NCI-H187 (cell line): ENCODE measurements around the gene PSAP.

Experiments used
- DNase-seq, 2 experiments: peaks; one replicate each; lab custom pipeline; 2025; lab: John Stamatoyannopoulos, UW

The PSAP gene

DNA sequence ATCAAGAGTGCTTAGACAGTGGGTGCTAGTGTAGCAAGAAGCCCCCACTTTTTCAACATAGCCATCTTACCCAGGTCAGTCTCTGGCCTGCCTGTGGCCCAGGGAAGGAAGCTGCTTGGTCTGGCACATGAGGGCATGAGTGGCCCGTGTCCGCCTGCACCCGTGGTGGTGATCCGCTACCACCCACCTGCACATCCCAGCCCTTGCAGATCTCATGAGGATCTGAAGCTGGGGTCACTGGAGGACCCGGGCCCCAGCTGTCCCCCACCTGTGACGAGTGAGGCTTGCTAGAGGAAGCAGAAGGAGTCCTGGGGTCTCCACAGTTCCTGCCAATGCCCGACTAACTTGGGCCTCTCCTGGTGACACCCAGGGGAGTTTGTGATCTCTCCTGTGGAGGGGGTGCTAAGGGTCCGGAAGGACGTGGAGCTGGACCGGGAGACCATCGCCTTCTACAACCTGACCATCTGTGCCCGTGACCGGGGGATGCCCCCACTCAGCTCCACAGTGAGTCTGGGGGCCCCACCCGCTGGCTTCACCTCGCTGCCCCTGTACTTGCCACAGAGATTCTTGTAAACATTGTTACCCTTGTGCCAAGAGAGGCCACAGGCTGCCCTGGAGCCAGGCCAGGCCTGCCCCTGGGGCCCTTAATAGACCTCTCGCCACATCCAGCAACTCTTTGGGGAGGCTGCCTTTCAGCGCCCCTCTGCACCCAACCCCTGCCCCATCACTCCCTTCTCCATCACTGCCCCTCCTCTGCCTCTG is 67.0 kb downstream of the PSAP start:
- no peak for DNase-seq

DNA sequence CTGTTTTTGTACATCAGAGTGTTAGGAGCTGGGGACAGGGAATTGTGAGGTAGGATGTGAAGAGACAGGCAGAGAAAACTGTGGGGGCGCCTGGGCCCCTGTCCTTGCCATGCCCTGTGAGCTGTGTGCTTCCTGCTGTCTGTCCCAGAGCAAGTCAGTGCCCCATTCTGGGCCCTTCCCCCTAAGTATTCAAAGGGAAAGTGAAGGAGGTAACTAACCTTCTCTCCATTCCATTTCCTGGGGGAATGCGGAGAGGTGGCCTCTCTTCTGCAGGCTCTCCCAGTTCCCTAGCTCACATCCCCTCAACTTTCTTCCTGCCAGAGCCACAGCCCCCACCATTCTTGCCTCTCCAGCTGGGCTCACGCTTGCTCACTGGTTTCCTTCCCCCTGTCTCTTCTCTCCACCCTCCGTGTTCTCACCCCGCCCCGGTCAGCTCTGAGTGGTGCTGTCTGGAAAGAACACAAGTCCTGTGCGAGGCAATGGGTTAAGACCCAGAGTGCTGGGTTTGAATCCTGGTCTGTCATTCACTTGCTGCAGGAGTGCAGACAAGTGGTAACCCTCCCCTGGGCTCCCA is 68.0 kb downstream of the PSAP start:
- DNase-seq, result no peak

DNA sequence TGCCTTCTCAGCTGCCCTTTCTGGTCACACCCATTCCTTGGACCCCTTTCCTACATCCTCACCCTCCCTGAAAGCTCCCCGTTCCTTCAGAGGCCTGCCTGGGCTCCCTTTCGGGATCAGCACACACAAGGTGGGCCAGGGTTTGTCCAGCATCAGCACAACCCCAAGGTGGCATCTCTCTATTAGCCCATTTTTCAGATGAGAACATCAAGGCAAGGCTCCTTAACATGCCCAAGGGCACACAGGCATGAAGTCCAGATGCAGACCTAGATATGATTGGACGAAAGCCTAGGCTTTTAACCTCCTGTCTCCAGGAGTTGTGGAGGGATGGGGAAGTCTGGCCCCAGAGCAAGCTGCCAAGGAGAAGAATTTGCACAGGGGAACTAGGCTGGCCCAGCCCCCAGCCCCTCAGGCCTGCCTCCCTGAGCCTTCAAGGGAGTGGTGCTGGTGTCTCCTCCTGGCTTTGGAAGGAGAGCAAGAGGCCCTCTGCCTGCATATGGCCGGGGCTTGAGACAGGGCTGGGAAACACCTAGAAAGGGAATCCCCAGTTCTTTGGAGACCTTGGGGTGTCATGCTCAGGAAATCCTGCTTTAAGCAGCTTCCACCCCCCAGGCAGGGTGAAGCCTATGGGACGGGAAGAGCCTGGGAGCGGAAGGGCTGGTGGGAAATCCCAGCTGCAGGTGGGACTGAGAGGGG is 68.7 kb downstream of the PSAP start:
- DNase-seq, result no peak

DNA sequence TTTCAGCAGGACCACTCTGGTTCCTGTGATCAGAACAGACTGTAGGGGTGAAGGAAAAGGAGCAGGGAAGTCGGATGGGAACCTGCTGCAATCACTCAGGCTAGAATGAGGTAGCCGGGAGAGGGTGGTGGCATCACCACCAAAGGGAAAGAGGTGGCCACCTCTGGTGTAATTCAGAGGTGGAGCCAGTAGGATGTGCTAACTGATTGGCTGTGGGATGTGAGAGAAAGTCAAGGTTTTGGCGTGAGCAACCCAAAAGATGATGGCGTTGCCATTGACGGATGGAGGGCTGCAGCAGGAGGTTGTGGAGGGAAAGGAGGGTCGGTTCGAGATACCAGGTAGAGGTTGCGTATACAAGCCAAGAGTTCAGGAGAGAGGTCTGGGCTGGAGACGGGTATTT is 70.3 kb downstream of the PSAP start:
- DNase-seq, result no peak

DNA sequence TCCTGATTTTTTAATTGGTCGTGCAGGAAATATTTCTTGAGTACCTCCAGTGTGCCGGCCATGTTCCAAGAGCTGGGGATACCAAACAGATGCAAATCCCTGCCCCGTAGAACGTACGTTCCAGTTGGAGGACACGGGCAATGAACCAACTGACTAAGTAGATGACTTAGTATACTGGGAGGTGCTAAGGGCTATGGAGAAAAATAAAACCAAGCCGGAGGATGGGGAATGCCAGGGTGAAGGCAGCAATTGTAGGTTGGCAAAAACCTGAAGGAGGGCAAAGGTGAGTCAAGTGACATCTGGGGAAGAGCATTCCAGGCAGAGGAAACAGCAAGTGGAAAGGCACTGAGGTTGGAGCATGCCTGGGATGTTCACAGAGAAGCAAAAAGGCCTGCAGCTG is 70.9 kb downstream of the PSAP start:
- DNase-seq, result no peak

DNA sequence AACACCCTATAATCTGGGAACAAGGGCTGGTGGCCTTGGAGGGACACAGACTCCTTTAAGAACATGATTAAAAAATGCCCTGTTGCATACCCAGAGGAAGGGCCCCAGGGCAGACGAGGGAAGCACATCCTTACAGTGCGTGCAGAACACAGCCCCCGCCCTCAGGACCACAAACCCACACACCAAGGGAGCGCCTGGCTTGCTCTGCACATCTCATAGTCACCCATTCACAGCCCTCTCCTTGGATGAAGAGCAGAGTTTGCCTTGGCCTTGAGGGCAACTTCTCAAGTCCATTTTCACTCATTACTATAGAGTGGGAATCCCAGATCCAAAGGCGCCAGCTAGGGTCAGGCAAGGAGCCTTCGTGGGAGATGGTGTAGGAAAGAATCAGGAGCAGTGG is 71.4 kb downstream of the PSAP start:
- no peak for DNase-seq

DNA sequence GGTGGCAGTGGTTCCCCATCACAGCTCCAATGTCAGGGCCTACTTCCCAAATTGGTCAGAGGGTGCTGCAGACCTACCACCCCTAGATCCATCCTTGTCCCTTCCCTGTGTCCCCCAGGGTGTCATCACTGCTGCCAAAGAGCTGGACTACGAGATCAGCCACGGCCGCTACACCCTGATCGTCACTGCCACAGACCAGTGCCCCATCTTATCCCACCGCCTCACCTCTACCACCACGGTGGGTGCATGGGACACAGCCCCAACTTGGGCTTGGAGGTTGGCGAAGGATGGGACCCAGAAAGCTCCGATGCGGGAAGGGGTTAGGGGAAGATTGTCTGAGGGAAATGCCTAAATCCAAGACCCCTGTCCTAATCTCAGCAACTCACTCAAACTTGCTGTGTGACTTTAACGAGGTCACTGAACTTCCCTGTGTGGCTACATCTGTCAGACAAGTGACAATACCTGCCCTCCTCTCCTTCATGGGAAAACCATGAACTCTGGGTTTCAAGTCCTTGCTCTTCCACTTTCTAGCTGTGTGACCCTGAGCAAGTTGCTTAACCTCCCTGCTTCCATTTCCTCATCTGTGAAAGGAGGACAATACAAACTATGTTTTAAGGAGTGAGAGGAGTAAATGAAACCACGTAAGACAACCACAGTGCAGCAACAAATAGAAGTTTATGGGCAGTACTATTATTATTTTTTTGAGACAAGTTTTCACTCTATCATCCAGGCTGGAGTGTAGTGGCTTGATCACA is 72.8 kb downstream of the PSAP start:
- no peak for DNase-seq

DNA sequence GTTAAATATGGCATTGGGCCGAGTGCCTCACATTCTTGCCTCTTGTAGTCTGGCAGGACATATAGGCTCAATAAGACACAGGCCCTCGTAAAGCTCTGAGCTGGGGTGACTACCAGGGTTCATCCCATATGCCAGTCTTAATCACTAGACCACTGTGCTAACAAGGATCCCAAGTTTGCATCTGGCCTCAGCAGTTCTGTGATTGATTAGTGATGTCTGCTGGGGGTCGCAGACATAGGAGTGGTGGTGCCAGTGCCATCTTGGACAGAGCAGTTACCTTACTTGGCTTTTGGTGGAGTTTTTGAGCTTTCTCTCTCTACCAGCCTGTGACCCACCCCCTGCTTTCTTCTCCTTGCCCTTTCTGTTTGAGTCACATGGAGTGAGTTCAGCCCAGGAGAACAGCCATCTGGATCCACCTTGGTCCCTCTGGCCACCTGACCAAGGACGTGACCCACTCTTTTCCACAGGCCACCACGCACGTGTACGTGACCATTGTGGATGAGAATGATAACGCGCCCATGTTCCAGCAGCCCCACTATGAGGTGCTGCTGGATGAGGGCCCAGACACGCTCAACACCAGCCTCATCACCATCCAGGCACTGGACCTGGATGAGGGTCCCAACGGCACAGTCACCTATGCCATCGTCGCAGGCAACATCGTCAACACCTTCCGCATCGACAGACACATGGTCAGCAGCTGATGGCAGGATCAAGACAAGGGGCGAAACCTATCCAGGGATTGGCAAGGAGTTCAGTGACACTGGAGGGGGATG is 73.7 kb downstream of the PSAP start:
- no peak for DNase-seq

DNA sequence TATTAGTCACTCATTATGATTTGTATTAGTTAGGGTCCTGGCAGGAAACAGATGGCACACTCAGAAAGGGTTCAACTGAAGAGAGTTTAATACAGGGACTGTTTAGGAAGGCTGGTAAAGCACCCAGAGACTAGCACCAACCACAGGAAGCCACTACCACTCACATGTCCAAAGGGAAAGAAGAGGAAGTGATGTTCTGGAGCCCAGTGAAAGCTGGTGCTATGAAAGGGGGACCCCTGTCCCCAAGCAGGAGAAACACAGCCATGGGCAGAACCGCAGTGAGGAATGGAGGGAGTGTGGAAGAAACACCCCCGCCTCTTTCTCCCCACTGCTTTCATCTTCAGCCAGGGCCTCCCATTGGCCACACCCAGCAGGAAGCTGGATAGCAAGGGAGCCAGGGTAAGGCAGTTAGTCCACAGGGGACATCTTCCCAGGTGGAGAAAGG is 74.5 kb downstream of the PSAP start:
- no peak for DNase-seq

DNA sequence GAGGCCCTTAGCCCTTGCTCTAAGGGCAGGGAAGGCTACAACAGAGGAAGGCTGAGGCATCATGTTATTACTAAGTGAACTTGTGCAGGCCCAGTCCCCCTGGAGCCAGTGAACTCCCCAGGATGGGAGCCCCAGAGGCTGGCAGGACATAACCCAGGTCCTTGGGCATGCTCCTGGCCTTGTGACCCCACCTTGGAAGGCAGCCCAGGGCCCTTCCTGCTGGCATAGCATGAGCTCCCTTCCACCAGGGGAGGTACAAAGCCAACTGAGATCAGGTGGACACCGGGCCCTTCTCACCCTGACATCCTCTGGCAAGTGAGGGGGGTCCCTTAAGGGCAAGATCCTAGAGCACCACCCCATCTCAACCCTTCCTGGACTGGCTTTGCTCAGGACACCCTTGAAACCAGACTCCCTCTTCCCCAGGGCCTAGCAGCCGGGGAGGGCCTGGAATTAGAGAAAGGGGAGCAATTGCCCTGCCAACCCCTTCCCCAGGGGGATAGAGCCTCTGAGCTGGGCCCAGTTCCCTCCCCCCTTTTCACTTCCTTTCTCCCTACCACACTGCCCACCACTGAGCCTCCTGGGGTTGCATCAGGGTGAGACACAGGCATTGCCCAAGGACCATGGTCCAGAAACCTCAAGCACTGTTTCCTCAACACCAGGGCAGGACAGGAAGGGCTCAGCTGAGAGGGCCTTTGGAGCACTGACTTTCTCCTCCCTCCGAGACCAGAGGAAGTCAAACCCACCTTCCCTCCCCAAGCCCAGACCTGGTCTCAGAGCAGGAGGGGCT is 75.9 kb downstream of the PSAP start:
- DNase-seq, result no peak

DNA sequence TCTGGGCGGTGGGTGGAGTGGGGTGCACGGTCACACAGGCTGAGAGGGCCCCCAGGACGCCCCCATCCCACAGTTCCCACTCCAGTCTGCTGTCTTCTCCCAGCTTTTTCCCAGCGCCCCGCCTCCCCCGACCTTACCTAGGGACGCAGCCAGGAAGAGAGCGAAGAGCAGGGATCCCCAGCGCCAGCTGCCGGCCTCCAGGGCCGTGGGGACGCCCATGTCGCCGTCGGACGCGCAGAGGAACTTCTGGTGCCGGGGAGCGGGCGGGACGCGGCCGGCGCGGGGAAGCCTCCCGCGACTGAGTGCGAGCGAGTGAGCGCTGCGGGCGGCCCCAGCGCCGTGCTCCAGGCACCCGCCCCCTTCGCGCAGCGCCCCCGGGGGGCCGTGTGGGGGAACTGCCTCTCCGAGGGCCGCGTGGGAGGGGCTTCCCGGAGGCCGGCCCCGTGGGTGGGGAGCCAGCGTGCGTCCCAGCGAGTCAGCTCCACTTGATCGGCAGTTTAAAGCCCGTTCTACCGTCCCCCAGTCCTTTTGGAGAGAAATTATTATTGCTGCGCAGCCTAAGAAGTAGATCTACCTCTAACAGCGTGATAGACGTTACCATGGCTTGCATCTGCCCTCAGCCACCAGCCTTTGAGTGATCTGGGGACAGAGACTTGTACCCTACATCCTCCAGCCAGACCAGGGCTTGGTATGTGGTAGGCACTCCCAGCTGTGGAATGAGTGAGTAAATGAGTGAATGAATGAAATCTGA is 77.7 kb downstream of the PSAP start, which contains the start of gene VSIR:
Gene VSIR, minus strand, starts transcription at position 300 of the 751 bp plus-strand sequence. Its CDS starts 81 bp downstream, at position 219.
- peak in 1 of 2 experiments; percentile 30 for DNase-seq

DNA sequence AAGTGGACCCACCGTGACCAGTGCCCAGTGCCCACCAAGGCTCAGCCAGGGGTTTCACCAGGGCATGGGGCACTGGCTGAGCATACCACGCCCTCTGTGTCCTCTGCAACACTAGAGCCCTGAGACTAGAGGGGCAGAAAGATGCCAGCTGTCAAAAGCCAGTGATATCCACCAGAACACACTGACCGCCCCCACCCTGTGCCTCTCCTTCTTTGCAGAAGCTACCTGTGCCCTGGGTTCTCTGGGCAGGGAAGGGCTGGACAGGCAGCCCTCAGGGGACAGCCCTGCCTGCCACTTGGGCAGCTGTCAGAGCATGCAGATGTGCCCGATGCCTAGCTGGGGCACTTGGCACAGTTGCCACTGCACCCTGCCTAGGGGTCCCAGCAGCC is 78.2 kb downstream of the PSAP start:
- no peak for DNase-seq

DNA sequence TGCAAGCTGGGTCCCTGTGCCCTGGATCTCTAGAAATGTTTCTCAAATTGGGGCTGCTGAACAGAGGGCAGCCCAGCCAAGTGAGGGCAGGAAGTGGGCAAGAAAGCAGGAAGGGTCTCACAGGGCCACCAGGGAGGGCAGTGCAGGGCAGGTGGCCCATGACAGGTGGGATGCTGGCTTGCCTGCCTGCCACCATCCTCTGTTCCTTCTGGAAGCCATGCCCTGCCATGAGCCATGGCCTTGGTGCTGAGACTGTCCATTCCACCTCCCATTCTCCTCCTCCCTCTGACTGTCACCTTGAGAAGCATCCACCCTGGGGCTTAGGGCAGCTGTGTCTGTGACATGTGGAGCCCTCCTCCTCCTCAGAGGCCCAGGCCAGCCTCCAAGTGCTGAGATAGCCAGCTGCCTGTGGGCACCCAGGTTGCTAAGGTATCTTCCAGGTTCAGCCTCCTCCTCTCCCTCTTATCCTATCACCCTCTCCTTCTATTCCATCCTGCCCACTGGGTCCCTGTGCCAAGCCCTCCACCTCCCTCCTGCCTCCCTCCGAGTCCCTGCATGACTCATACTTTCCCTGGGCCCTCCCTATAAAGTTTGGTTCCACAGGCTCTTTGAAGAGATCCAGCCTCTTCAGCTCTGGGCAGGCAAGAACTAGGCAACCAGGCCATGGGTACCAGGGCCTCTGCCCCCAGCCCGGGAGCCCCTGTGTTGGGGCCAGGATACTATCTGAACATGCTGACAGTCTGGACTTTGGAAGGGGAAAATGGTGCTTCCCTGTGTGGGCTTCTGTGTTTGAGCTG is 79.0 kb downstream of the PSAP start:
- no peak for DNase-seq

DNA sequence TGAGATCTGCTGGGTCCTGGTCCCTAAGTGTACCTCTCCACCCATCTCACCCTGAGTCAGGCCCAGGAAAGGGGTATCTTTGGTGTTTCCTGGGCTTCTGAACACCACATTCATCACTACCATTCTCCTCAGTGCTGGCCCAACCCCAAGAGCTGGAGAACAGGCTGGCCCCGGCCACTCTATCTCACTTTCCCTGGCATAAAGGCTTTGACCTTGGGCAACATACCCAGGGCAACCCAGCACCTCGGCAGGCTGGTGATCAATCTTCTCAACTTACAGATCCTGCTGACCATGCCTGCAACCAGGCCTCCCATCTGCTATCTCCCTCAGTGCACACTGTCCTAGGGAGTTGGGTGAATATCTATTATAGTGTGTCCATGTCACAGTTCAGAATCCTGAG is 79.8 kb downstream of the PSAP start:
- DNase-seq, result no peak

DNA sequence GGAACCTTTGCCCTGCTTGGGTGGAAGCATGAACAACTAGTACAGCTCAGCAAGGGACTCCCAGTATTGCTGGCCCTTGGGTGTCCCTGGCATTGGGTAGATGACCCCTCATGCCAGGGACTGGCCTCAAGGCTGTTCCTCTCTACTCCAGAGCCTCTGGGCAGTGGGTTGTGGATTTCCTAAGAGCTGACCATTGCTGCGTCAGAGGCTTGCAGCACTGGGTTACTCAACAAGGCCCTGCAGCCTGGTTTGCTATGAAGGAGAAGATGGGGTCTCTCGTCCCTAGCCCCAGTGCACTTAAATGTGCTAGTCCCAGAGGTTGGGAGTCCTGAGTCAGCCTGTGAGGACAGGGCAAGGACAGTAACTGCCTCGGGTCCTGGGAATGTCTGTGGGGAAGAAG is 80.3 kb downstream of the PSAP start:
- DNase-seq, result no peak

DNA sequence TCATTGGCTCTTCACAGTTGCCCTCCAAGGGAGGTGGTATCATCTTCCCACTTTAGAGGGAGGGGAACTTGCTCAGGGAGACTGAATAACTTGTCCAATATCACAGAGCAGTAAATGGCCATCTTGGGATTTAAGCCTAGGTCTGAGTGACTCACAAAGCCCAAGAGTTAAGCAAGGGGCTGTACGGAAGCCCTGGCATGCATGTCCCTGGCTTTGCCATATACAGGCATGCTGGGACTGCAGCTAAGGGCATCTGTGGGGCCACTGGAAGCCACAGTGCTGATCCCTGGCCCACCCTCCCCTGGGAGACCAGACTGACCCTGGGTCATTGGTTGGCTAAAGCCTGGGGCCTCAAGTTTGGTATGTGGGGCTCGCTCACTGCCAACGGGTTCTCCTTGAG is 80.8 kb downstream of the PSAP start:
- DNase-seq, result no peak

DNA sequence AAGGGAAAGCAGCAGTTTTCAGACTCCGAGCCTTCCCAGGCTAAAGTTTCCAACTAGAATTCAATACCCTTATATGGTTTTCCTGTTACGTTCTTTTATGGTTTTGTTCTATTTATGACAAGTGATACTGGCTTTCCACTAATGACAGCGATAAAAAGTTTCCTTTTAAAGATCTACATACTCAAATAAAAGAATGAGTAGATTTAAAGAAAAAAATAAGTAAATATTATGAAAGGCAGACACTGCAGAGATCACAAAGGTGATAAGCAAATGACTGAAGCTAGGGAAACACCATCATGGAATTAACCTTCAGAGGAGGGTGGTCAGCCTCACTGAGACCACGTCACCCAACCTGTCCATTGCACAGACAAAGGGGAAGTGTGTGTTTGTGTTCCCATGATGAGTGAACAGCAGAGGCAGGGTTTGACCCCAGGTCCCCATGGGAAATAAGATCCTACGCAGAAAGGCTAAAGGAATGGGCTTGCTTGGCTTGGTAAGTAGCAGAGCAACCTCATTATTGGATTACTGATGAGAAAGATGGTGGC is 81.7 kb downstream of the PSAP start:
- DNase-seq, result no peak

DNA sequence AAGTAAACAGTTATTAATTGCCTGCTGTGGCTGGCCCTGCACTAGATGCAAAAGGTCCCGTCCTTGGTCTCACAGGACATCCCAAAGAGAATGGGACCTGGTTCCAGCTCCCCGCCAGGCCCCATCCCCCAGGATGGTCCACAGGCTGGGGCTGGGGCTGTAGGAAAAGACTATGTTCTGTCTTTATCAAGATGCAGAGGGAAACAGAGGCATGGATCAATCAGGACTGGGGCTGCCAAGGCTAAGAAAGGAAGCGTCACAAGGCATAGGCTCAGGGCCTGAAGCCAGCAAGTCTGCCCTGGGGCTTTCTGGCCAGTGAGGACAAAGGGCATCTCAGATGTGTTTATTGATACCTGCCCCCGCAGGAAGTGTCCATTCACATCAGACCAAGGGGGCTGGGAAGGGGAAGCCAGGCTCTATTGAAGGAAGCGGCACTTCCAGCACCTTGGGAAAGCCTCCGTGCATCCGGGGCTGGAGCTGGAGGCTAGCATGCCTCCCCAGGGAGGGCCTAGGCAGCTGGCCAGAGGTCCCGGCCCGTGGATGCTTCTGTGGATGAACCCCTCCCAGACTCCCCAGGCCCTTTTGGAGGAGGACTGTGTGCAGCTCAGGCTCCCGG is 83.5 kb downstream of the PSAP start:
- no peak for DNase-seq
